CD4-positive, alpha-beta T cell treated with Interleukin-1 beta for 1 hour (primary cell): ENCODE results near the gene GMPR2.
"Not testable (repeated sequence)": the region's sequence is repeated elsewhere in the genome, so short reads cannot be mapped to it uniquely, and the experiment has no call there.

Experiments
- DNase-seq, 2 donors: peaks; one replicate each; pipeline ENCODE4 v3.0.0-alpha.2; 2020 to 2022

Gene GMPR2

DNA sequence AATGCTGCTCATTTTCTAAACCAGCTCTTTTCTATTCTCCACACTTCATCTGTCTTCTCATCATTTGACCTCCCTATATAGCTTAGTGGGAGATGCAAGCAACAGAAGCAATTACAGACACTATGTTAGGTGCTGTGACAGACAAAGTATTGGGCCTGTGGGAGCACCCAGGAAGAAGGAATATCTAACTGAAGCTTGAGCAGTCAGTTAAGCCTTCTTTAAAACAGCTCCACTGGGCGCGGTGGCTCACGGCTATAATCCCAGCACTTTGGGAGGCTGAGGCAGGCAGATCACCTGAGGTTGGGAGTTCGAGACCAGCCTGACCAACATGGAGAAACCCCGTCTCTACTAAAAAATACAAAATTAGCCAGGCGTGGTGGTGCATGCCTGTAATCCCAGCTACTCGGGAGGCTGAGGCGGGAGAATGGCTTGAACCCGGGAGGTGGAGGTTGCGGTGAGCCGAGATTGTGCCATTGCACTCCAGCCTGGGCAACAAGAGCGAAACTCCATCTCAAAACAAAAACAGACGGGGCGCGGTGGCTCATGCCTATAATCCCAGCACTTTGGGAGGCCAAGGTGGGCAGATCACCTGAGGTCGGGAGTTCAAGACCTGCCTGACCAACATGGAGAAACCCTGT, 29.4 kb upstream of the GMPR2 start:
- not testable (repeated sequence) for DNase-seq

GRCh38 chr14:24204163-24205146, 28.3 kb upstream of the GMPR2 start:
- no peak for DNase-seq

- DNase-seq, result no peak
These were observed 26.2 kb upstream of the GMPR2 start for GRCh38 chr14:24206260-24207103.

GRCh38 chr14:24207104-24207551, 25.6 kb upstream of the GMPR2 start:
- peak in 1 of 2 donors; percentile 18 for DNase-seq

- DNase-seq, result no peak
These were observed 25.1 kb upstream of the GMPR2 start for GRCh38 chr14:24207625-24208024.

DNA sequence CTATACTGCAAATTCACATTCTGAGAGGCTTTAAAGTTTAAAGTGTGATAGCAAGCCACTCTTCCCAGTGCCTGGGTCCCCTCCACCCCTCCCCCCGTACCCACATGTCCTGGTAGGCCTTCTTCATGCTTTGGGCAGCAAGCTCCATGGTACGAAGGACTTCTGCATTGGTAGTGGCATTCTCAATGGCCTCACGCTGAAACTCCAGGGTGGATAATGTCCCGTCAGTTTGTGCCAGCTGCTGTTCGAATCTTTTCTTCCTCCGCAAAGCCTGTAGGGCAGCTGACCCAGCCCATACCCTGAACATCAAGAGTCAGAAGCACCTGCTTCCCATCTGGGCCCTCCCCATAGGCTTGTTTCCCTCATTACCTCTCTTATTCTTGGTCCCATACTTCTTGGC, 21.4 kb upstream of the GMPR2 start:
- no peak for DNase-seq

DNA sequence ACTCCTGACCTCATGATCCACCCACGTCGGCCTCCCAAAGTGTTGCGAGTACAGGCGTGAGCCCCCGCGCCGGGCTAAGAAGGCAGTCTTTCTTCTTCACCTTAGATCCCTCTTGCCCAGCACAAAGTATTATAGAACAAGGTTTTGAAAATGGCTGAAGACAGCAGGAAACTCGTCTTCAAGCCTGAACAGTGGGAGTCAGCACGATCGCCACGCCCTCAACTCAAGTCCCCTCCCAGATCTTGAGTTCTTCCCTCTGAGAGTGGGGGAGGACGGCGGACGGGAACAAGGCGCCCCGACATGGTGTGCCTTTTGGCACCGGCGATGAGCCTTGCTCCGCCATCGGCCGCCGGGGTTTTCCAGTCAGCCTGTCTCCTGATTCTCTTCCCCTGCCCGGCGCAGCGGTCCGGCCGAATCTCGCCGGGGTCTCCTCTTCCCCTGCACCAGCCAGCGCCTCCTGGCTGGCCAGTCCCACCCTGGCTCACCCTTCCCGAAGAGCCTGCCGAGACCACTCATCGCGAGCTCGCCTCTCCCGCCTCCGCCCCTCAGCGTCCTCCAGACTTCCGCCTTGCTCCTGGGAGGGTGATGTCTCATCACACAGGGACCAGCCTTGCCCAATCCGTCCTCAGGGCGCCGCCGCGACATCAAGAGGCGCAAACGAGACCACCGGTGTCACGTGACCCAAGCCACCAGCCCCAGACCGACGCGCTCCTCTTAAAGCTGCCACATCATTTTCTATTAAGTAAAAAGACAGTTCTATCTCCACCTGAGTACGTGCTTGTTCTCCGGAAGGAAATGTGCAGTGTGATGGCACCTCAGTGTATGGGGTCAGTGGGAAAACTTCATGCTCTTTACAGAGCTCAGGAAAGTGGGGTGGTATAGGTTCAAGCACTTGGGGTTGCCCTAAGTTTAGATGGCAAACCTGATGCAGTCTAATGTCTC, 19.5 kb upstream of the GMPR2 start, which contains the start of gene CHMP4A:
Gene CHMP4A, minus strand, starts transcription at position 565 of the 942 bp plus-strand sequence. Its CDS starts 49 bp downstream, at position 516.
- DNase-seq, result peak; percentile 96 to 97

DNA sequence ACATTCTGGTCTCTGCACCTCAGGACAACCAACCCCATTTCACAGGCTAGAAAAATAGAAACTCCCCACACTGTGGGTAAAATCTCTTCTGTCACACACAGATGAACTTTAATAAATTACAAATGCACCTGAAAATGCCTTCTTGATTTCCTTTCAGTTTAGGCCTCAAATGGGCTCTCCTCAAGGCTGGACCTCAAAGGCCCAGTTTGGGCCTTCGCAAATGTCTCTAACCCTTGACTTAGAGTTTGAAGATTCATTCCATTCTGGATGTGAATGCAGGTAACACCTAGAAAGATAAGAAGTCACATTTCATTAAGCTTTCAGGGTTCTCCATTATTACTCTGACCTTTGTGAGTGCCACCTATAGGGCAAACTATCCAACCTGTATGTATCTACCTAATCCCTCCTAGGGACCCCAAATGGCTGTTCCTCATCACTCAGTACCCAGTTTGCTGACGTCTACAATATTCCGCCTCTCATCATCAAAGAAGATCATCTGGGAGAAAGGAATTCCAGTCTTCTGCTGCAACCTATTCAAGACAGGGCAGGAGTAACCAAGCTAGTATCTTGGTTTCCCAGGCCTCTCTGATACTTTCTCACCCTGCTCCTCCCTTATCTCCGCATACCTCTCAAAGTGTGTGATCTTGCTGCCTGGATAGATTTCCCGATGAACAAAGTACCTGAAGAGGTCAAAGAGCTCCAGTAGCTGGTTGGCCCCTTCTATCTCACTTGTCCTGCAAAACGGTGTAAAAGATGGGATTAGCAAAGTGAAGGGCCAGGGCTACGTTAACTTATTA, 18.7 kb upstream of the GMPR2 start:
- DNase-seq, result no peak

GRCh38 chr14:24215495-24216344, 17.0 kb upstream of the GMPR2 start, which contains the start of gene MDP1:
Gene MDP1 (minus strand): TSS chr14:24216066. CDS start chr14:24215955, 111 bp downstream.
- DNase-seq, result peak; percentile 91

DNA sequence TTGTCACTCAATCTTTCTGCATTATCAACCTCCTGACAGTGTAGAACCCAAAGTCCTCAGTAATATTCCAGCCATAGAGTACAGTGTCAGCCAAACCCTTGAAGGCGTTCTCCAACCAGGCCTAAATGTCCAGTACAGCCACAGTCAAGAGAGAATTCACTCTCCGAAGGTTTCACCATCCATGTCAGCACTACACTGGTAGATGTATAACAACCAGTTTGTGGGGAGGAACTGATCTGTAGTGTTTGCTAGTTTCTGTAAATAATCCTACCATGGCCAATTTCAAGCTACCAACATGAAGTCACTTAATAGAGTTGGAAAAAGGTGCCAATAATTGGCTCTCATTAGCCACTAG, 16.4 kb upstream of the GMPR2 start:
- DNase-seq, result no peak

GRCh38 chr14:24216876-24217275, 15.9 kb upstream of the GMPR2 start:
- DNase-seq, result not testable (repeated sequence)

DNA sequence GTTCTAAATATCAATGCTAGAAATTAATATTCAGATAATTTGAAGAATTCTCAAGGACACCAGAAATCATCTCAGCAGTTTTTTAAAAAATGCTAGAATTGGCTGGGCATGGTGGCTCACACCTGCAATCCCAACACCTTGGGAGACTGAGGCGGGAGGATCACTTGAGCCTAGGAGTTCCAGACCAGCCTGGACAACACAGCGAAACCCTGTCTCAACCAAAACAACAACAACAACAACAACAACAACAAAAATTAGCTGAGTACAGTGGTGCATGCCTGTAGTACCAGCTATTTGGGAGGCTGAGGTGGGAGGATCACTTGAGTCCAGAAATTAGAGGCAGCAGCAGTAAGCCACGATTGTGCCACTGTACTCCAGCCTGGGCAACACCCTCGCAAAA, 13.6 kb upstream of the GMPR2 start:
- DNase-seq, result no peak

GRCh38 chr14:24219521-24219920, 13.2 kb upstream of the GMPR2 start:
- no peak for DNase-seq

- not testable (repeated sequence) for DNase-seq
These were observed 9.7 kb upstream of the GMPR2 start for GRCh38 chr14:24222987-24223386.

DNA sequence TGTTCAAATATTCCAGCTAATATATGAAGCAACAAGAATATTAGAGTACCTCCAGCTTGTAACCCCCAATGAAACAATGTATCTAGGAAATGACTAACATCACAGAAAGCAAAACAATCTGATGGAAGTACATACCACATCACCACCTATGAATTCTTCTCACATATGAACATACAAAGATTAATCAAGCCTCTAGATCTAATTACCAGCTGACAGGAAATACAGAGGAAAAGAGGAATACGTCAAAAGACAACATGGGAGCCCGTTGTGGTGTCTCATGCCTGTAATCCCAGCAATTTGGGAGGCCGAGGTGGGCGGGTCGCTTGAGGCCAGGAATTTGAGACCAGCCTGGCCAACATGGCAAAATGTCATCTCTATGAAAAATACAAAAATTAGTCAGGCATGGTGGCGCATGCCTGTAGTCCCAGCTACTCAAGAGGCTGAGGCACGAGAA, 8.1 kb upstream of the GMPR2 start:
- DNase-seq, result no peak

DNA sequence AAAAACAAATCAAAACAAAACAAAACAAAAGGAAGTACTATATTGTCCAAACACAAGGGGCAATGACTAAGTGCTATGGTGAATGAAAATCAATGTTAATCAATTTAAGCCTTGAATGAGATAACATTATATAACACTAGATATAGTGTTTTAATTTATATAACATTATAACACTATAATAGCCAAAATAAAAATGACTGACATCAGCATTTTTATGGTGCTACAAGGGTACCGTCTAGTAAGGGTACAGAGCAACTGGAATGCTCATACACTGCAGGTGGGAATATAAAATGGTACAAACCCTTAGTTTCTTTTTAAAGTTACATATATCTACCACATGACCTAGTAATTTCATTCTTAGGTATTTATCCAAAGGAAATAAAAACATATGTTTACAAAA, 6.3 kb upstream of the GMPR2 start:
- no peak for DNase-seq

DNA sequence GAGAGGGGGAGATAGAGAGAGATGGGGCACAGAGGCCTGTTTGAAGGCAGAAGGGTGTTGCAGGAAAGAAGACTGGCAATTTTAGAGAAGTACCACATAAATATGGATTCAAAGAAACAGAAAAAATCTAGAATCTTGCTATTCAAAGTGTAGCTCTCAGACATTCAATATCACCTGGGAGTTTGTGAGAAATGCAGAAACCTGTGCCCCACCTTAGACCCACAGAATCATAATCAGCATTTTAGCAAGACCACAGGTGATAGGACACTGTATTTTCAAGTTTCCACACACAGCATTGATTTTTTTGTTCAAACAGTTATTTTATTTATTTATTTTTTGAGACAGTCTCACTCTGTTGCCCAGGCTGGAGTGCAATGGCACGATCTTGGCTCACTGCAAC, 3.8 kb upstream of the GMPR2 start:
- no peak for DNase-seq

DNA sequence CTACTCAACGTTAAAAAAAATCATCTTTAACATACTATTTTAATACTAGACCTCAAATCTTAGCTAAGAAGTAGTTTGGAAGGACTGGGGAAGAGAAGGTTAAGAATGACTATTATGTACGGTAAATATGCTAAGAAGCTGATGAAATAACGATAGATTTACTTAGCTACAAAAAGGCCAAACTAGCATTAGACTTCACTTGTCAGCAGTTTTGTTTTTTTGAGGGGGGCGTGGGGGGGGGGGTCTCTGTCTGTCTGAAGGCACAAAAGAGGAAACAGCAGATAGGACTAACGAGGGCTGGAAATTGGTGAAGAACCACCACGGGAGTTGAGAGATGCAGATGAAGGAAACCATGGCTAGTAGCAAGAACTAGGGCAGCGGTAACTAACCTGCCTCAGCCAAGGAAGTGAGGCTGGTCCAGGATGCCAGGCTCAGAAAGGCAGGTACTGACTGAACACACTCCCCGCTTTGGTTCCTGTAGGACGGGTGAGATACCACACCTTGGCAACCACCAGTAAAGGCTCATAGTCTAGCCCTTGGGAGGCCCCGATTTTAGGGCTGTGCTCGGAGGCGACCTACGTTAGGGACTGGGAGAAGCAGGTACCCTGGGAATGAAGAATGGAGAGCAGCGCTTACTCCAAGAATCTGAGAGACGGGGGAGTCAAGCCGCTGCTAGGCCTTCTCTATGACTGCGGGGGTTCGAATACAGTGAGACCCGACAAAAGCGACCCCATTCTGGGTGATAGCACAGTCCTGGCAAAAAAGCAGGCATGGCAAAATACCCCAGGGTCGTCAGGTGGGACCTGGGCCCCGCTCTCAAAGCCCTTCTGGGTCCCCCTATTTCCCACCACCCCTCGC, 1.2 kb upstream of the GMPR2 start:
- DNase-seq, result no peak
